Fibroblast of pulmonary artery (primary cell): Measurements from ENCODE around the gene MICAL2.

Experiments used
- DNase-seq: peaks from one replicate; pipeline ENCODE4 v3.0.0-alpha.2; 2010; ENCODE audit warnings: low read depth
- H3K4me3 ChIP-seq: replicated peaks from 2 replicates; pipeline ENCODE4 v1.5.1; 2011; ENCODE audit warnings: low read depth, mild to moderate bottlenecking, control low read depth, low read length, moderate library complexity
- TF ChIP-seq, protein P1 (sequence below): IDR thresholded peaks from 2 replicates; pipeline ENCODE4 v1.5.1; 2011; ENCODE audit warnings: mild to moderate bottlenecking, control low read depth, low read length, inconsistent platforms; ENCODE audit errors: missing control alignments

MICAL2 gene

DNA sequence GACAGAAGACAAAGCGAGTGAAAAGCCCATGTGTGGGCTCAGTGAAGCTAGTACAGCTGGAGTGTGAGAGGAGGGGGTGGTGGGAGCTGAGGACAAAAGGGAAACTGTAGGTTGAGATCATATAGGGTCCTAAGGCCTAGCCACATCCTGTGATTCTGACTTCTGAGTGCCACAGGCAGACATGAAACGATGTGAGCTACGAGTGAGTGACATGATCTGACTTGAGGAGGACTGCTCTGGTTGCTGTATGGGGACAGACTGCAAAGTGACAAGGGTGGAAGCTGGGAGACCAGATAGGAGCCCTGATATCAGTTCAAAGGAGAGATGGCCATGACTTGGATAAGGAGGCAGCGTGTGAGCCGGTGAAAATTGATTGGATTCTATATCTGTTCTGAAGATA is 85.4 kb downstream of the MICAL2 start:
- no peak overlapping the region for H3K4me3 ChIP-seq
- TF ChIP-seq, protein P1, sequence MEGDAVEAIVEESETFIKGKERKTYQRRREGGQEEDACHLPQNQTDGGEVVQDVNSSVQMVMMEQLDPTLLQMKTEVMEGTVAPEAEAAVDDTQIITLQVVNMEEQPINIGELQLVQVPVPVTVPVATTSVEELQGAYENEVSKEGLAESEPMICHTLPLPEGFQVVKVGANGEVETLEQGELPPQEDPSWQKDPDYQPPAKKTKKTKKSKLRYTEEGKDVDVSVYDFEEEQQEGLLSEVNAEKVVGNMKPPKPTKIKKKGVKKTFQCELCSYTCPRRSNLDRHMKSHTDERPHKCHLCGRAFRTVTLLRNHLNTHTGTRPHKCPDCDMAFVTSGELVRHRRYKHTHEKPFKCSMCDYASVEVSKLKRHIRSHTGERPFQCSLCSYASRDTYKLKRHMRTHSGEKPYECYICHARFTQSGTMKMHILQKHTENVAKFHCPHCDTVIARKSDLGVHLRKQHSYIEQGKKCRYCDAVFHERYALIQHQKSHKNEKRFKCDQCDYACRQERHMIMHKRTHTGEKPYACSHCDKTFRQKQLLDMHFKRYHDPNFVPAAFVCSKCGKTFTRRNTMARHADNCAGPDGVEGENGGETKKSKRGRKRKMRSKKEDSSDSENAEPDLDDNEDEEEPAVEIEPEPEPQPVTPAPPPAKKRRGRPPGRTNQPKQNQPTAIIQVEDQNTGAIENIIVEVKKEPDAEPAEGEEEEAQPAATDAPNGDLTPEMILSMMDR = no peak
- DNase-seq = no peak

DNA sequence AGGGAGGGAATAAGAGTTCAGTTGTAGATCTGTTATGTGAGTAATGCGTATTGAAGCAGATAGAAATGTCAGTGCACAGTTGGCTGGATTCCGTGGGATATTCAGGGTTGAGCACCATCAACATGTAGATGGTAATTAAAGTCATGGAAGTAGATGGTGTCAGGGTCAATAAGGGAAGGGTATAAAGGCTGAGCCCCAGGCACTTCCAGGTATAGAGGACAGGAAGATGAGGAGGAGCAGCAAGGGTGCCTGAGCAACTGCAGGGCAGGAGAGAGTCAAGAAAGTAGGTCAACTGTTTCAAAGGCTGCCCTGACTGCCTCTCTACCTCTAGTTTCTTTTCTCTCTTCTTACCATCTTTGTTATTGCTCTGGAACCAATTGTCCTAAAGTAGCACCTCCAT is 85.9 kb downstream of the MICAL2 start:
- no peak overlapping the region for H3K4me3 ChIP-seq
- no peak for DNase-seq
- TF ChIP-seq, protein P1 = no peak

DNA sequence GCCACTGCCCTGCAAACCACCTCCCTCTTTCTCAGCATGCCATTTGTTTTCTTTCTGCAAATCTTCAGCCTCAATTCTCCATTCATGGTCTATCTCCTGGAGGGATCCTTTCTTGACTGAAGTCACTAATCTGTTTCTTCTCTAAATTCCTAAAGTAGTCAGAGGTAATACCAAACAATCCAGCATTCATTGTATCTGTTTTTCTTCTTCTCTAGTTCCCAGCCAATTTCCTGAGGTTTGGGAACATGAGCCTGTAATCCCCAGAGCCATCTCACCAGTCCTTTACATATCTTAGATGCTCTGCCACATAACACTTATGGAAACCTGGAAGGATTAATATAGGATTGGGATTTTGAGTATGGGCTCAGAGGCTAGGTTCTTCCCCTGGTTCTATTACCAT is 86.5 kb downstream of the MICAL2 start:
- H3K4me3 ChIP-seq = no peak overlapping the region
- no peak for DNase-seq
- TF ChIP-seq, protein P1 = no peak

DNA sequence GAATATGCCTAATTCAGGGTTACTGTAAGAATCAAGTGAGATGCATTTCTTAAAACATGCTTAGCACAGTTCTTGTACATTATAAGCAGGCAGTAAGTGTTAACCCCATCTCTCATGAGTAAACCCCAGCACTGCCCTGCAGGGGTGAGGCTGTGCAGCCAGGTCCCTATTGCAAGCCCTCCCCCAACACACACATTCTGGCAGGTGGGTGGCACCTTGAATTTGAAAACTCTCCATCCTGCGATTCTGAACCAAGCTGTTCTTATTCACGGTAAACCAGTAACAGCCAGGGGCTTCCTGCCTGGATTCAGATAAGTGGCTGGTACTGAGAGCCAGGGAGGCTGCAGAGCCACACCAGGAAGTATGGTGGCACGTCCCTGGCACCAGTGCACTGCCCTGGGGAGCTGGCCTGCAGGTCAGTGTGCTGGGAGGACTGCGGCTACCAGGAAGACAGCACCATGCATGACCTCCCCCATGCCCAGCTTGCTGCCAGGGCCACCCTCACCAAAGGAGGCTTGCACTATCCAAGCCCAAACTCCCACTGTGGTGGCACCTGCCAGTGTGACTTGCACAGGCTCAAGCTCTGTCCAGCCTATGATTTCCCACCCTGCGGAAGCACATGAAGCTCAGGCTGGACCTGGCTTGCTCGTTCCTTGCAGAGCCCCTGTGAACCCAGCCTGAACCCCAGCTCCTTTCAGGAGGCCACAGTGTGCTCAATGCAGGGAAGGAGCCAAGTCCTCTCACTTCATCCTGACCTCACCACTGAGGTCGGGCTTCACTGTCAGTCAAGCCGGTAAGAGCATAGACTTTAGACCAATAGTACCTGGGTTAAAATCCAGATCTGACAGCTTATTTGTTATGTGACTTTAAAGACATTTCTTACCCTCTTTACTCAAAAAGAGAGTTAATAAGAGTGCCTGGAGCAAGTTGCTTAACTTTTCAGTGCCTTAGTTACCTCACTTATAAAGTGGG is 88.1 kb downstream of the MICAL2 start:
- TF ChIP-seq, protein P1 = no peak

DNA sequence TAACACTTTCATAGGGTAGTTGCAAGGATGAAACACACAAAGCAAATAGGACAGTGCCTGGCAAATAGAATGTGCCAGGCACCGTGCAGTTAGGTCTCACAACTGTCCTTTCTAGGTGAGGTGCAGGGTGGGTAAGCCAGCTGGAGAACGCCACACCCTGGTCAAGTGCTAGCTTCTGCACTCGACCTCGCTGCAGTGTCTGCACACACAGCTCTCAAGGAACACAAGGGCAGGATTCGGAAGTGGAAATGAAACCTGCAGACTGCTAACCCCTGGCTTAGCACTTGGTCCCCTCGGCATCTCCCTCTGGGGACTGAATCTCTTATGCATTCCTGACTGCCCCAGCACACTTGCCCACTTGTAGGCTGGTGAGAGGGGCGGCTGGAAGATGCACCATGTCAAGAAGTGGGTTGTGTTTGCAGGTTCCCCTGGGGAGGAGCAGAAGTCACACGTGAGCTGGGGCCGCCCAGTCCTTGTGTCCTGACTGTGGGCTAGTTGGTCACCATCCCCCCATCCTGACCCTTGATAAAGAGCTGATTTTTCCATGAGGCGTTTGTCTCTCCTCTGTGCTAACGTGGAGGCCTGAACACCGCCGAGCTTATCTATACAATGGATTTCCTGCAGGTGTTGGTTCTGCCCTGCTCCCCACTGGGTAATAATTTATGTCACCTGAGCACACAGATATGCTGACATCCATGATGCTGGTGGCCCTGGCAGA is 89.0 kb downstream of the MICAL2 start:
- DNase-seq = no peak
- TF ChIP-seq, protein P1 = no peak
- H3K4me3 ChIP-seq = no peak overlapping the region

More for the DNA sequence above, 88.1 kb downstream of the MICAL2 start:
- no peak for DNase-seq
- H3K4me3 ChIP-seq = no peak overlapping the region

DNA sequence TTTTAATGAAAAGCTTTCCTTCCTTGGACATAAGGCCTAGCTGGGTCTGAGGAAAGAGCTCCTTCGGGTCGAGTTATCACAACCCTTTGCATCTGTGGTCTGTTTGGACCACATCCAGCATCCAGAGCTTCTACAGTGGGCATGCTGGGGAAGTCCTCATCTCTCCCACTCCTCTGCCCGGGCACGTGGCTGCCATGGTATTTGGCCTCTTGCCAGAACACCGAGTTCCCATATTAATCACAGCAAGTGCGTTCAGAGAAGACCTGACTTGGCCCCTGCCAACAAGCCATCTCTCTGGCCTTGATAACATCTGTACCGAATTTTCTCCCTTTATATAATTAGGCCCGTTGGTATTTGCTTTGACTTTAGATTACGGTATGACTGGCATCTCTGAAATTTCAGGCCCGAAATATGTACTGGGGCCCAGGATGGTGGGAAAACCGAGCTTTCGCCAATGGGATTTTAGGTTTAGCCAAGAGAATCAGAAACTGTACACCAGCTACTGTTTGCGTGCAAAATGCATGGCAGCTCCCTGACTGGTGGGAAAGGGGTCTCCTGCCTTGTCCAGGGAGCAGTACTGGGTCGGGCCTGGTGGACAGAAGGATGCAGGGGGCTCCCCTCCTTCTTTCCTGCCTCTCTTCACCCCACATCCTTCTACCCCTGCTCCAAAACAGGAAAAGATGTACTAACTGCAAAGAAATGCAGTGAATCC is 90.0 kb downstream of the MICAL2 start:
- DNase-seq = peak; percentile 87
- TF ChIP-seq, protein P1 = no peak
- no peak overlapping the region for H3K4me3 ChIP-seq
